ENCODE results near the gene FNBP1. TPM values are rescaled to one million over a fixed set of nuclear protein-coding genes. Genes with fewer than 3 reads are reported as not detected.
A peak's percentile ranks its signal among the peaks of the same experiment; 100 is the strongest.

FNBP1 gene
- total and polyA plus RNA-seq, 2 donors (not counting 1 experiment from before 2014, with no cell fraction given), result 20.8 to 44.3 TPM

DNA sequence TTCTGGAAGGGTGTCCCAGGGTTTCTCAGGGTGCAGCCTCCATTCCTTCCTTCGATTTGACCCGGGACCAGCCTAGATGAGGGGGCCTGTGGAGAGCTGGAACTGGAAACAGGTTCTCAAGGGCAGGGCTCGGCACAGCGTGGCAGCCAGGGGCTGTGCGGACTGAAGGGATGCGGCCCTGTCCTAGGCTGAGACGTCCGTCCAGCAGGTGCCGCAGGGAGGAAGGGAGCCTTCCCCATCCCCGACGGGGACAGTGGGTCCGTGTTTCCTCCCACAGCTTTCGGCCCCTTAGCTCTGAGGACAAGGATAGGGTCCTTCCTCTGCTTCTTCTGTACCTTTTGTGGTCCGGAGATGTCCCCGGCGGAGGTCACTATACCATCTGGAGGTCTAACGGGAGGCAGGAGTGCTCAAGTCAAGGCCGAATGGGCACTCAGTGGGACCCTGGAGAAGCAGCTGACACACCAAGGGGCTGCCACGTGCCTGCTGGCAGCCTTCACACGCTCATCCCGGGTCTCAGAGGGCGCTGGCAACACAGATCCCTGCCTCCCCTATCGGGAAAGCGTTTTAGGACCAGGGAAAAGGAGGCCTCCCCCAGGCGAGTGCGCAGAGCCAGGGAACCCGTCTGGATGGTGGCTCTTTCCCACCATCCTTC, 157.8 kb downstream of the FNBP1 start:
- Histone ChIP-seq H2AFZ (ENCODE audit: low read length) (peak overlapping the region; percentile 58), H3K27ac (ENCODE audit: insufficient read depth, low read length) (no peak overlapping the region), H3K4me3 (replicated peaks in 1 of 4; ENCODE audit: control extremely low read depth in 1 of 4, insufficient read depth in 1 of 4, low read depth in 3 of 4, low read length in 4 of 4) (peak overlapping the region in 1 of 4 experiments; percentile 20), H3K4me2 (ENCODE audit: extremely low read depth, insufficient read depth, low read length) (peak overlapping the region; percentile 68), H3K27me3 (ENCODE audit: control insufficient read depth, insufficient read depth, low read length) (no peaks in the 10 kb centered on the region), H3K36me3 (ENCODE audit: control insufficient read depth, insufficient read depth, low read length) (peaks cover 10% of the 10 kb centered on the region), H4K20me1 (ENCODE audit: control insufficient read depth, extremely low read depth, insufficient read depth, low read length) (no peaks in the 10 kb centered on the region), H3K9ac (ENCODE audit: insufficient read depth, low read length) (no peak overlapping the region), H3K4me1 (ENCODE audit: control insufficient read depth, extremely low read depth, insufficient read depth, low read length) (peaks cover 15% of the 10 kb centered on the region), H3K79me2 (ENCODE audit: control insufficient read depth, insufficient read depth, low read length) (no peaks in the 10 kb centered on the region), H3K9me3 (ENCODE audit: control insufficient read depth, insufficient read depth, low read depth, low read length) (no peaks in the 10 kb centered on the region)
- no peak for DNase-seq (ENCODE audit: low read depth in 2 of 2)
- TF ChIP-seq CTCF (conservative IDR thresholded peaks at IDR 0.05 in 1 of 2, IDR thresholded peaks at IDR 0.05 in 1 of 2; ENCODE audit: low read depth in 1 of 2, low read length in 2 of 2), result no peak
- TF ChIP-seq EZH2 (IDR thresholded peaks at IDR 0.05; ENCODE audit: low read length, missing control alignments), result no peak

DNA sequence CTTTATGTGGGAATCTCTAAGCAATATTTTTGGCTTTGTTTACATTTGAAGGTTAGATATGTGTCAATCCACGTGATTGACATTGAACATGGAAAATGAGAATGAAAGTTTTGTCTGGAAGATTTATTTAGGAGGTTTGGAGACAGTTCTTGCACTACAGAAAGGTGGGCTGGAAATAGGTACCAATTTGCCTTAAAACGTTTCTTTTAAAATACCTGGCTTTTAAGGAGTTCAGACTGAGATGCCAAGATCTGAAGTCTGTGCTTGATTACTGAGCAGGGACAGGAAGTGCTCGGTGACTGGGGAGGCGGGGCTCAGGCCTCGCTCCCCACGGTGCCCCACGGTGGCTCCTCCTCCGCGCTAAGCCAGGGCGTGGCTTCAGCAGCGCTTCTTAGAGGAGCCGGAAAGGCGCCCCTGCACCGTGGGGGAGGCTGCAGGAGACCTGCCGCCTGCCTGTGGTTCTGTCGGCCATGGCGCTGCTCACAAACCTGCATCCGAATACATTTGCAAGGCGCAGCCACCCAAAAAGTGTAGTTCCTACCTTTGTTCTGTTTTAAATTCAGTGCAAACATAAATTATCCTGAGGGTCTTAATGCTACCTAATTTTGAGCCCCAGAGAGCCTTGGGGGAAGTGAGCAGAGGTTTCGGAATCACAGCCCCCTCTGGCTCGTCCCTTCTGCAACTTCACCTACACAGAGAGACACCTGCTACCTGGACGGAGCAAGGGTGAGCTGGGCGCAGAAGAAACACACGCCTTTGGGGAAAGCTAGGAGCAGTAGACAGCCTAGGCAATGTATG, 158.6 kb downstream of the FNBP1 start:
- Histone ChIP-seq H2AFZ (ENCODE audit: low read length) (peak overlapping the region; percentile 44), H3K27me3 (ENCODE audit: control insufficient read depth, insufficient read depth, low read length) (no peaks in the 10 kb centered on the region), H4K20me1 (ENCODE audit: control insufficient read depth, extremely low read depth, insufficient read depth, low read length) (no peaks in the 10 kb centered on the region), H3K79me2 (ENCODE audit: control insufficient read depth, insufficient read depth, low read length) (no peaks in the 10 kb centered on the region), H3K4me1 (ENCODE audit: control insufficient read depth, extremely low read depth, insufficient read depth, low read length) (peaks cover 15% of the 10 kb centered on the region), H3K36me3 (ENCODE audit: control insufficient read depth, insufficient read depth, low read length) (peaks cover 10% of the 10 kb centered on the region), H3K9ac (ENCODE audit: insufficient read depth, low read length) (peak overlapping the region; percentile 16), H3K27ac (ENCODE audit: insufficient read depth, low read length) (no peak overlapping the region), H3K4me3 (replicated peaks in 1 of 4; ENCODE audit: control extremely low read depth in 1 of 4, insufficient read depth in 1 of 4, low read depth in 3 of 4, low read length in 4 of 4) (peak overlapping the region in 2 of 4 experiments; percentile 7 to 33), H3K4me2 (ENCODE audit: extremely low read depth, insufficient read depth, low read length) (peak overlapping the region; percentile 65), H3K9me3 (ENCODE audit: control insufficient read depth, insufficient read depth, low read depth, low read length) (no peaks in the 10 kb centered on the region)
- peak; percentile 71 to 77 for DNase-seq (ENCODE audit: low read depth in 2 of 2)
- TF ChIP-seq CTCF (conservative IDR thresholded peaks at IDR 0.05 in 1 of 2, IDR thresholded peaks at IDR 0.05 in 1 of 2; ENCODE audit: low read depth in 1 of 2, low read length in 2 of 2) (no peak), EZH2 (IDR thresholded peaks at IDR 0.05; ENCODE audit: low read length, missing control alignments) (no peak)

DNA sequence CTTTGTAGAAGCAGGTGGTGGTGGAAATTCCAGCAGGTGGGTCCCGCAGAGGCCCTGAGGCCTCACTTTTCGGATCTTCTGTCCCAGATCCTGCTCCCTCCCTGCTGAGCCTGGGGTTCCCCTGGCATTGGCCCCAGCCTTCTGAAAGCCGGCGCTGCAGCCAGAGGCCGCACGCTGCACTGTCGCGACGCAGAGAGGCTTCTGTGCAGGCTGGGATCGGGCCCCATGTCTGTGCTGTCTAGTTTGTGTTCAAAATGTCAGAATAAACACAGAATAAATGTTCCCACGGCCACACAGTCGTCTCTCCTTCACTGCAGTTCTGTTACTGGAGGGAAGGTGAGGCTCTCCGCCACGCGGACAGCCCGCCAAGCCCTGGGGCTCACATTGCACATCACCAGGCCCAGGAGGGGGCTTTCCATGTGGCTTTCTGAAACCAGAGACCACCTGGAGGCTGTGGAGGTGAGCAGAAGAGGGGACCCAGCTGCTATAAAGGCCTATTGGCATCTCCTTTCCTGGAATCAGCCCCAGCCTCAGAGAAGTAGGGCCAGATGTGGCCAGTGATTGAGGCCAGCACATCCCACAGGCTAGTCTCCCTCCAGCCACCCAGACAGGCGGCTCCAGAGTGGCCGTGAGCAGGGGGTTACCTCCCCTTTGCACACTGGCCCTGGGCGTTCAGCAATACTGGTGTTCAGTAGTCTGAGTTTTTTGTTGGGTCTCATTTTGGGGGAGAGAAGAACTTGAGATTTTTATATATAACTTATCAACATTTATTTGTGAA, 161.3 kb downstream of the FNBP1 start:
- no peak overlapping the region for H3K4me3 ChIP-seq (replicated peaks in 1 of 4; ENCODE audit: control extremely low read depth in 1 of 4, insufficient read depth in 1 of 4, low read depth in 3 of 4, low read length in 4 of 4)
- DNase-seq (ENCODE audit: low read depth in 2 of 2), result no peak
- no peaks in the 10 kb centered on the region for H3K27me3 ChIP-seq (ENCODE audit: control insufficient read depth, insufficient read depth, low read length)
- H3K36me3 ChIP-seq (ENCODE audit: control insufficient read depth, insufficient read depth, low read length), result peaks cover 6% of the 10 kb centered on the region
- H3K9me3 ChIP-seq (ENCODE audit: control insufficient read depth, insufficient read depth, low read depth, low read length), result no peaks in the 10 kb centered on the region
- no peaks in the 10 kb centered on the region for H3K79me2 ChIP-seq (ENCODE audit: control insufficient read depth, insufficient read depth, low read length)
- H3K4me1 ChIP-seq (ENCODE audit: control insufficient read depth, extremely low read depth, insufficient read depth, low read length), result peaks cover 12% of the 10 kb centered on the region
- H3K4me2 ChIP-seq (ENCODE audit: extremely low read depth, insufficient read depth, low read length), result no peak overlapping the region
- no peak overlapping the region for H3K9ac ChIP-seq (ENCODE audit: insufficient read depth, low read length)
- no peak overlapping the region for H3K27ac ChIP-seq (ENCODE audit: insufficient read depth, low read length)
- H2AFZ ChIP-seq (ENCODE audit: low read length), result no peak overlapping the region
- H4K20me1 ChIP-seq (ENCODE audit: control insufficient read depth, extremely low read depth, insufficient read depth, low read length), result no peaks in the 10 kb centered on the region
- TF ChIP-seq EZH2 (IDR thresholded peaks at IDR 0.05; ENCODE audit: low read length, missing control alignments) (no peak), CTCF (conservative IDR thresholded peaks at IDR 0.05 in 1 of 2, IDR thresholded peaks at IDR 0.05 in 1 of 2; ENCODE audit: low read depth in 1 of 2, low read length in 2 of 2) (no peak)

Data from fibroblast of lung (primary cell).